Glutamatergic neuron (in vitro differentiated cells): ENCODE results near the gene EHMT2. TPM values are rescaled to one million over a fixed set of nuclear protein-coding genes. Genes with fewer than 3 reads are reported as not detected.

Source experiments
- DNase-seq: peaks from one replicate; pipeline ENCODE4 v3.0.0; 2022
- H3K27ac Mint-ChIP-seq: one replicate; pipeline ENCODE4 v1.8.0; 2020; ENCODE audit warnings: mild to moderate bottlenecking, mixed read lengths, inconsistent platforms; ENCODE audit not compliant: unreplicated experiment
- H3K27me3 Mint-ChIP-seq: one replicate; pipeline ENCODE4 v1.8.0; 2020; ENCODE audit warnings: mild to moderate bottlenecking, moderate library complexity, mixed read lengths, inconsistent platforms; ENCODE audit not compliant: unreplicated experiment
- H3K36me3 Mint-ChIP-seq: one replicate; pipeline ENCODE4 v1.8.0; 2020; ENCODE audit warnings: mild to moderate bottlenecking, mixed read lengths, inconsistent platforms; ENCODE audit not compliant: unreplicated experiment
- H3K4me1 Mint-ChIP-seq: one replicate; pipeline ENCODE4 v1.8.0; 2020; ENCODE audit warnings: mild to moderate bottlenecking, low read depth, mixed read lengths, inconsistent platforms; ENCODE audit not compliant: unreplicated experiment
- H3K4me3 Mint-ChIP-seq: one replicate; pipeline ENCODE4 v1.8.0; 2020; ENCODE audit warnings: mild to moderate bottlenecking, mixed read lengths, inconsistent platforms; ENCODE audit not compliant: unreplicated experiment
- H3K9me3 Mint-ChIP-seq: one replicate; pipeline ENCODE4 v1.8.0; 2020; ENCODE audit warnings: mild to moderate bottlenecking, moderate library complexity, mixed read lengths, inconsistent platforms; ENCODE audit not compliant: unreplicated experiment
- total RNA-seq: library from RNA; stranded (reverse); fragmentation: NEBNext Ultra II Directional; extraction: Animal tissue kit (Norgen Biotek cat#: 25700); gene quantifications from one replicate; pipeline ENCODE4 v1.2.1, GENCODE V29; 2021; ENCODE audit not compliant: unreplicated experiment
- TF ChIP-seq, protein P1 (sequence below): fragments of 200-600 bp; sonication (generic); IDR thresholded peaks from one replicate; pipeline ENCODE4 v1.5.0; 2021; ENCODE audit not compliant: partially characterized antibody, unreplicated experiment

Gene EHMT2
- total RNA-seq, 1 donor from 2014 or later = 113 TPM

DNA sequence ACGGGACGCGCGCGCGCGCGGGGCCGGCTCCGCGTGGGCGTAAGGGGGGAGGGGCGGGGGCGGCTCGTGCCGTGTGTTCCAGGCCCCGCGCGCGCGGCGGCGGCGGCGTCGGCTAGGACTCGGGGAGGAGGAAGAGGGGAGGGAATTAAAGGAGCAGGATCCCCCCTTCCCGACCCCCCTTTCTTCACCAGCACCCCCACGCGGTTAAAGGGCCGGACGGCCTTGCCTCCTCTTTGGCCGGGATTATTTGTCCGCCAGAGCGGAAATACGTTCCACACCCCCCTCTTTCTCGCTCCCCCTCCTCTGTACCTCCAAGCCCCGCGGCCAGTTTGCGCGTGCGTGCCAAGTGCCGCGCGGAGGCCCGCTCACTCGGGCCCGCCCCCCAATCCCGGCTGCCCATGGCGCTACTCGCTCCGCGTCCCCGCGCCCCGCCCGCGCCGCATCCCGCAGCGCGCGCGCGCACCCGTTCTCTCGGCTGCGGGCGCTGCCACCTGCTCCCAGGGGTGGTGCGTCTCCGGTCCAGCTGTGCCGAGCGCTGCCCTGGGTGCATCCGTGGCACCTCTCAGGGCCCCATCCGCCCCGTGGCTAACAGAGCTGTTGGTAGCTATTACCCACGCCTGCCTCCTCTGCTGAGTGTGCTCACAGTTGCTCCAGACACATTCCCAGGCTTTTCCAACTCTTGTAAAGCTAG, 4.6 kb upstream of the EHMT2 start, which contains the start of gene ZBTB12:
ZBTB12 (minus strand) TSS at position 134 of the 691 bp plus-strand sequence. CDS start 781 bp downstream, outside the sequence.
- Mint-ChIP-seq H3K4me1 (peaks cover 3% of the 10 kb centered on the region), H3K36me3 (no peaks in the 10 kb centered on the region), H3K9me3 (peaks cover 13% of the 10 kb centered on the region), H3K4me3 (peak within 1 kb of the TSS; percentile 96), H3K27me3 (peaks cover 15% of the 10 kb centered on the region), H3K27ac (peak within 1 kb of the TSS; percentile 69)
- peak; percentile 91 for DNase-seq
- TF ChIP-seq, protein P1, sequence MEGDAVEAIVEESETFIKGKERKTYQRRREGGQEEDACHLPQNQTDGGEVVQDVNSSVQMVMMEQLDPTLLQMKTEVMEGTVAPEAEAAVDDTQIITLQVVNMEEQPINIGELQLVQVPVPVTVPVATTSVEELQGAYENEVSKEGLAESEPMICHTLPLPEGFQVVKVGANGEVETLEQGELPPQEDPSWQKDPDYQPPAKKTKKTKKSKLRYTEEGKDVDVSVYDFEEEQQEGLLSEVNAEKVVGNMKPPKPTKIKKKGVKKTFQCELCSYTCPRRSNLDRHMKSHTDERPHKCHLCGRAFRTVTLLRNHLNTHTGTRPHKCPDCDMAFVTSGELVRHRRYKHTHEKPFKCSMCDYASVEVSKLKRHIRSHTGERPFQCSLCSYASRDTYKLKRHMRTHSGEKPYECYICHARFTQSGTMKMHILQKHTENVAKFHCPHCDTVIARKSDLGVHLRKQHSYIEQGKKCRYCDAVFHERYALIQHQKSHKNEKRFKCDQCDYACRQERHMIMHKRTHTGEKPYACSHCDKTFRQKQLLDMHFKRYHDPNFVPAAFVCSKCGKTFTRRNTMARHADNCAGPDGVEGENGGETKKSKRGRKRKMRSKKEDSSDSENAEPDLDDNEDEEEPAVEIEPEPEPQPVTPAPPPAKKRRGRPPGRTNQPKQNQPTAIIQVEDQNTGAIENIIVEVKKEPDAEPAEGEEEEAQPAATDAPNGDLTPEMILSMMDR = no peak

DNA sequence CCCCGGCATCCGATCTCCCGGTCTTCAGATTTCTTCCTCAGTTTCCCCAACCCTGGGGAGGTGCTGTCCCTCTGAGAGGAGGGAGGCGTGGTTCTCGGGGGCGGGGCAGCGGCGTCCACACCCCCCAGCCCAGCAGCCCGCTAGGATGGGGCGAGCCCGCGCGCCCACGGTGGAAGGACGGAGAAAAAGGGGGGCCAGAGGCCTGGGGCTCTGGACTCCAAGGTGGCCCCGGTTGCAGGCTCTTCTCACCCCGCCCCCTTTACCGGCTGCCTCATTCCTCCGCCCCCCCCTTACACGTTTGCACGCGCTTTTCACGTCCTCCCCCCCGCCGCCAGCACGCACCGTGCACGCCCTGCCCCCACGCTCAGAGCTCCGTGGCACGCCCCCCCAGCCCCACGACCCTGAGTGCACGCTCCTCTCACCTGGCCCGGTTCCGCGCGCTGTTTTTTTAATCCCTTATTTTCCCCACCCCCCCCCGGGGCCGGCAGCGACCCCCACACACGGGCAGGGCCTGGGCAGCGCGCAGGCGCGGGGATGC, 4.0 kb upstream of the EHMT2 start:
- Mint-ChIP-seq H3K27me3 (peaks cover 15% of the 10 kb centered on the region), H3K27ac (no peak overlapping the region), H3K4me3 (peak overlapping the region; percentile 68), H3K9me3 (peaks cover 13% of the 10 kb centered on the region), H3K36me3 (no peaks in the 10 kb centered on the region), H3K4me1 (peaks cover 3% of the 10 kb centered on the region)
- TF ChIP-seq, protein P1 = no peak
- DNase-seq = no peak

DNA sequence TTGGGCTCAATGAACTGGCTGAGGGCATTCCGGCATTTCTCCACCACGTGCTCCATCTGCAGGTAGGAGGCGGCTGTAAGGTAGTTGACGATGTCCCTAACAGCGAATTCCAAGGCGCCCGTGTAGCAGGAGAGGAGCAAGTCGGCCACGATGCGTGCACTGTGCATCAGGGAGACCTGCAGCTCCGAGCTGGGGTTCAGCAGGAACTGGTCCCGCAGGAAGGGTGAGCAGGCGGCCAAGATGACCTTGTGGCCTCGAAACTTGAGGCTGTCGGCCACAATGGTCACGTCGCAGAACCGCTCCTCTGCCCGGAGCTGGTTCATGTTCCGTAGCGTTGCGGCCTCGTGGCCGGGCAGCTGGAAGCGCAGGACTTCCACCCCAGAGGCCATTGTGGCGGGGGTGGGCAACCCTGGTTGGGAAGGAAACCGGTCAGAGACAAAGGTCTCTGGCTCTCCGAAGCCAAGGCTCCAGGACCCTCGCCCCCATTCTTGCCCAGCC, 3.5 kb upstream of the EHMT2 start:
- Mint-ChIP-seq H3K36me3 (no peaks in the 10 kb centered on the region), H3K27me3 (peaks cover 10% of the 10 kb centered on the region), H3K4me3 (peak overlapping the region; percentile 68), H3K9me3 (peaks cover 11% of the 10 kb centered on the region), H3K4me1 (peaks cover 3% of the 10 kb centered on the region), H3K27ac (no peak overlapping the region)
- no peak for DNase-seq
- TF ChIP-seq, protein P1 = no peak

DNA sequence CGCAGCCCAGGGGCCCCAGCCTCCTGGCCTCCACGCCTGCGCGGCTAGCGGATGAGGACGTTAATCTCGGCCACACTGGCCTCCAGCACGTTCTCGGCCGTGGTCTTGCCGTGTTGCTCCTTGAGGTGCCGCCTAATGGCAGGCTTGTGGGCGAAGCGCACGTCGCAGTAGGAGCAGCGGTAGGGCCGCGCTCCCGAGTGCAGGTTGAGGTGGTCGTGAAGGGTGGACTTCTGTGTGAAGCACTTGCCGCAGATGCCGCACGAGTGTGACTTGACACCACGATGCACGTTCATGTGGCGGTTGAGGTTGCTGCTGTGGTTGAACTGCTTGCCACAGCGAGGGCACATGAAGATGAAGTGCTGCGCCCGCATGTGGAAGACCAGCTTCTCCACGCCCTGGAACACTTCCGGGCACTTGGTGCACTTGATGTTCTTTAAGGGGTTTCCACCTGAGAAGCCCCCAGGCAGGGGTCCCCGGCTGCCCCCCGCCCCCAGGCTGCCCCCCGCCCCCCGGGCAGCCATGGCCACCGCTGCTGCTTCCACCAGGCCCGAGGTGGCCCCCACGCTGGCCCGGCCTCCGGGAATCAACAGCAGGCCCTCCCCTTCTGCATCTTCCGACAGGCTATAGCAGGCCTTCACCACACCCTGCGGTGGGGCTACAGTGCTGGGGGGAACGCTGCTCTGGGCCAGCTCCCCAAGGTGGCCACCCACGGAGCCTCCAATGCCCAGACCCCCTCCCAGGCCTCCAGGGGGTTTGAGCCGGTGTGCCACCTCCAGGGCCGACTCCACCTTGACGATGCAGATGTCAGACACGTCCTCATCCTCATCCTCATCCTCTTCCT, 2.6 kb upstream of the EHMT2 start:
- Mint-ChIP-seq H3K4me3 (no peak overlapping the region), H3K27ac (no peak overlapping the region), H3K9me3 (peaks cover 11% of the 10 kb centered on the region), H3K36me3 (no peaks in the 10 kb centered on the region), H3K4me1 (peaks cover 3% of the 10 kb centered on the region), H3K27me3 (peaks cover 9% of the 10 kb centered on the region)
- no peak for DNase-seq
- TF ChIP-seq, protein P1 = no peak
